Natural killer cell treated with Interleukin-12 subunit alpha and Interleukin-12 subunit beta and Interleukin-15 and Interleukin-18, amount 100 ng/mL, for 72 hours (primary cell): ENCODE data around the gene MYH1. TPM values are rescaled to one million over a fixed set of nuclear protein-coding genes. Genes with fewer than 3 reads are reported as not detected.
"Not testable (repeated sequence)": the region's sequence is repeated elsewhere in the genome, so short reads cannot be mapped to it uniquely, and the experiment has no call there.

Experiments used
- ATAC-seq, 2 donors: fragments of 150-1000 bp; cut with Tn5 transposase in 1 of 2; sonication (Bioruptor Pico), chemical (Tn5 transposase) in 1 of 2; 2 replicates each; pipeline ENCODE4 v1.10.0; 2021
- DNase-seq: peaks from one replicate; pipeline ENCODE4 v3.0.0; 2022; ENCODE audit warnings: low spot score
- H3K27ac Mint-ChIP-seq, 2 donors: 1 replicate in 1 of 2; 2 replicates in 1 of 2; pipeline ENCODE4 v1.8.0; 2022; ENCODE audit warnings: mixed read lengths in 2 of 2, mild to moderate bottlenecking in 1 of 2, moderate library complexity in 1 of 2
- H3K27me3 Mint-ChIP-seq, 2 donors: 1 replicate in 1 of 2; 2 replicates in 1 of 2; pipeline ENCODE4 v1.8.0; 2022; ENCODE audit warnings: mixed read lengths in 2 of 2
- H3K36me3 Mint-ChIP-seq: one replicate; pipeline ENCODE4 v1.8.0; 2022; ENCODE audit warnings: mixed read lengths
- H3K4me1 Mint-ChIP-seq, 2 donors: 1 replicate in 1 of 2; 2 replicates in 1 of 2; pipeline ENCODE4 v1.8.0; 2022; ENCODE audit warnings: low read depth in 2 of 2, mixed read lengths in 2 of 2, mild to moderate bottlenecking in 1 of 2
- H3K4me3 Mint-ChIP-seq: one replicate; pipeline ENCODE4 v1.8.0; 2022; ENCODE audit warnings: mixed read lengths
- H3K9me3 Mint-ChIP-seq: 2 replicates; pipeline ENCODE4 v1.8.0; 2022; ENCODE audit warnings: mixed read lengths
- total RNA-seq, 2 donors: library from RNA; stranded (reverse); gene quantifications; one replicate each; pipeline ENCODE4 v1.2.3, GENCODE V29; 2022

The MYH1 gene
- total RNA-seq, result not detected

GRCh38 chr17:10518271-10519037 lies at the start of gene MYH1:
TSS of gene MYH1 (minus strand) at chr17:10518542. CDS start at chr17:10516642, 1,900 bp downstream.
- H3K4me1 Mint-ChIP-seq, result no peaks in the 10 kb centered on the region
- no peak for ATAC-seq
- DNase-seq, result no peak
- H3K27ac Mint-ChIP-seq, result no peak within 1 kb of the TSS
- H3K27me3 Mint-ChIP-seq, result peaks cover 11 to 27% of the 10 kb centered on the region in 2 donors
- H3K9me3 Mint-ChIP-seq, result no peaks in the 10 kb centered on the region
- no peak within 1 kb of the TSS for H3K4me3 Mint-ChIP-seq
- H3K36me3 Mint-ChIP-seq, result no peaks in the 10 kb centered on the region

- Mint-ChIP-seq H3K27me3 (peaks cover 4 to 15% of the 10 kb centered on the region in 2 donors), H3K36me3 (no peaks in the 10 kb centered on the region), H3K9me3 (no peaks in the 10 kb centered on the region), H3K4me1 (no peaks in the 10 kb centered on the region), H3K27ac (no peak overlapping the region), H3K4me3 (no peak overlapping the region)
- no peak for ATAC-seq
- no peak for DNase-seq
Measured at GRCh38 chr17:10563991-10564660, 45.8 kb upstream of the MYH1 start.

- DNase-seq, result no peak
- Mint-ChIP-seq H3K27ac (no peak overlapping the region), H3K4me1 (no peaks in the 10 kb centered on the region), H3K9me3 (no peaks in the 10 kb centered on the region), H3K36me3 (no peaks in the 10 kb centered on the region), H3K27me3 (peaks cover 3 to 9% of the 10 kb centered on the region in 2 donors), H3K4me3 (no peak overlapping the region)
- no peak for ATAC-seq
Measured at GRCh38 chr17:10558049-10558448, 39.7 kb upstream of the MYH1 start.

- peaks cover 3 to 9% of the 10 kb centered on the region in 2 donors for H3K27me3 Mint-ChIP-seq
- H3K9me3 Mint-ChIP-seq, result no peaks in the 10 kb centered on the region
- no peak overlapping the region for H3K27ac Mint-ChIP-seq
- no peaks in the 10 kb centered on the region for H3K36me3 Mint-ChIP-seq
- ATAC-seq (no peak), DNase-seq (no peak)
- H3K4me1 Mint-ChIP-seq, result no peaks in the 10 kb centered on the region
- H3K4me3 Mint-ChIP-seq, result no peak overlapping the region
Measured at GRCh38 chr17:10557422-10557821, 39.1 kb upstream of the MYH1 start.

- H3K4me3 Mint-ChIP-seq, result no peak overlapping the region
- peaks cover 3 to 9% of the 10 kb centered on the region in 2 donors for H3K27me3 Mint-ChIP-seq
- DNase-seq (no peak), ATAC-seq (no peak)
- no peak overlapping the region for H3K27ac Mint-ChIP-seq
- H3K9me3 Mint-ChIP-seq, result no peaks in the 10 kb centered on the region
- no peaks in the 10 kb centered on the region for H3K4me1 Mint-ChIP-seq
- no peaks in the 10 kb centered on the region for H3K36me3 Mint-ChIP-seq
Measured at GRCh38 chr17:10556301-10557005, 38.1 kb upstream of the MYH1 start.

- DNase-seq (no peak), ATAC-seq (no peak)
- peaks cover 17 to 25% of the 10 kb centered on the region in 2 donors for H3K27me3 Mint-ChIP-seq
Measured at GRCh38 chr17:10550014-10550413, 31.7 kb upstream of the MYH1 start.

GRCh38 chr17:10549096-10549842 lies 30.9 kb upstream of the MYH1 start, which contains the start of gene MYH2:
TSS of gene MYH2 (minus strand) at chr17:10549658. CDS start at chr17:10547920, 1,738 bp downstream.
- H3K36me3 Mint-ChIP-seq, result no peaks in the 10 kb centered on the region
- DNase-seq (no peak), ATAC-seq (no peak)
- no peaks in the 10 kb centered on the region for H3K4me1 Mint-ChIP-seq
- H3K4me3 Mint-ChIP-seq, result no peak within 1 kb of the TSS
- H3K27me3 Mint-ChIP-seq, result peaks cover 18 to 25% of the 10 kb centered on the region in 2 donors
- no peaks in the 10 kb centered on the region for H3K9me3 Mint-ChIP-seq
- H3K27ac Mint-ChIP-seq, result no peak within 1 kb of the TSS

More at GRCh38 chr17:10550014-10550413, 31.7 kb upstream of the MYH1 start:
- no peak overlapping the region for H3K4me3 Mint-ChIP-seq
- H3K36me3 Mint-ChIP-seq, result no peaks in the 10 kb centered on the region
- no peaks in the 10 kb centered on the region for H3K9me3 Mint-ChIP-seq
- no peak overlapping the region for H3K27ac Mint-ChIP-seq
- no peaks in the 10 kb centered on the region for H3K4me1 Mint-ChIP-seq

GRCh38 chr17:10547351-10547750 lies 29.0 kb upstream of the MYH1 start:
- ATAC-seq (no peak), DNase-seq (no peak)
- H3K9me3 Mint-ChIP-seq, result no peaks in the 10 kb centered on the region
- no peak overlapping the region for H3K4me3 Mint-ChIP-seq
- no peak overlapping the region for H3K27ac Mint-ChIP-seq
- peaks cover 21 to 25% of the 10 kb centered on the region in 2 donors for H3K27me3 Mint-ChIP-seq
- H3K4me1 Mint-ChIP-seq, result no peaks in the 10 kb centered on the region
- H3K36me3 Mint-ChIP-seq, result no peaks in the 10 kb centered on the region

- H3K27ac Mint-ChIP-seq, DNase-seq, ATAC-seq, H3K4me3 Mint-ChIP-seq, H3K4me1 Mint-ChIP-seq, H3K9me3 Mint-ChIP-seq, H3K36me3 Mint-ChIP-seq: not testable (repeated sequence)
- H3K27me3 Mint-ChIP-seq, result peaks cover 2 to 10% of the 10 kb centered on the region in 2 donors
Measured at GRCh38 chr17:10543486-10543885, 25.1 kb upstream of the MYH1 start.

- not testable (repeated sequence) for H3K4me1 Mint-ChIP-seq, H3K4me3 Mint-ChIP-seq, H3K27me3 Mint-ChIP-seq, H3K36me3 Mint-ChIP-seq, DNase-seq, H3K27ac Mint-ChIP-seq, ATAC-seq, H3K9me3 Mint-ChIP-seq
Measured at GRCh38 chr17:10541179-10541578, 22.8 kb upstream of the MYH1 start.

GRCh38 chr17:10532026-10532425 lies 13.7 kb upstream of the MYH1 start:
- no peaks in the 10 kb centered on the region for H3K9me3 Mint-ChIP-seq
- no peaks in the 10 kb centered on the region for H3K4me1 Mint-ChIP-seq
- ATAC-seq (no peak), DNase-seq (no peak)
- no peaks in the 10 kb centered on the region for H3K36me3 Mint-ChIP-seq
- no peak overlapping the region for H3K27ac Mint-ChIP-seq
- H3K4me3 Mint-ChIP-seq, result no peak overlapping the region
- H3K27me3 Mint-ChIP-seq, result peaks cover 23 to 47% of the 10 kb centered on the region in 2 donors

GRCh38 chr17:10527419-10527818 lies 9.1 kb upstream of the MYH1 start:
- DNase-seq (no peak), ATAC-seq (no peak)
- peaks cover 25 to 59% of the 10 kb centered on the region in 2 donors for H3K27me3 Mint-ChIP-seq
- H3K36me3 Mint-ChIP-seq, result no peaks in the 10 kb centered on the region
- no peak overlapping the region for H3K27ac Mint-ChIP-seq
- no peak overlapping the region for H3K4me3 Mint-ChIP-seq
- H3K4me1 Mint-ChIP-seq, result no peaks in the 10 kb centered on the region
- no peaks in the 10 kb centered on the region for H3K9me3 Mint-ChIP-seq

GRCh38 chr17:10526517-10526916 lies 8.2 kb upstream of the MYH1 start:
- Mint-ChIP-seq H3K4me1 (no peaks in the 10 kb centered on the region), H3K27ac (no peak overlapping the region), H3K36me3 (no peaks in the 10 kb centered on the region), H3K9me3 (no peaks in the 10 kb centered on the region), H3K27me3 (peaks cover 25 to 55% of the 10 kb centered on the region in 2 donors), H3K4me3 (no peak overlapping the region)
- ATAC-seq, result no peak
- no peak for DNase-seq
